Body of pancreas (tissue), 4 donors: ENCODE measurements around the gene TOM1L2.

Experiments
- POLR2A ChIP-seq, 3 donors: fragments of 450-650 bp; IDR thresholded peaks; one replicate each; pipeline ENCODE4 v1.6.1; 2016; ENCODE audit warnings: antibody characterized with exemption in 3 of 3, mild to moderate bottlenecking in 2 of 3
- TF ChIP-seq, protein P1 (sequence below), 7 experiments: fragments of 450-650 bp in 4 of 7; fragments of 200-600 bp in 3 of 7; sonication (generic) in 3 of 7; IDR thresholded peaks; one replicate each; pipeline ENCODE4 v1.5.1; 2016 to 2019; ENCODE audit warnings: antibody characterized with exemption in 7 of 7

DNA sequence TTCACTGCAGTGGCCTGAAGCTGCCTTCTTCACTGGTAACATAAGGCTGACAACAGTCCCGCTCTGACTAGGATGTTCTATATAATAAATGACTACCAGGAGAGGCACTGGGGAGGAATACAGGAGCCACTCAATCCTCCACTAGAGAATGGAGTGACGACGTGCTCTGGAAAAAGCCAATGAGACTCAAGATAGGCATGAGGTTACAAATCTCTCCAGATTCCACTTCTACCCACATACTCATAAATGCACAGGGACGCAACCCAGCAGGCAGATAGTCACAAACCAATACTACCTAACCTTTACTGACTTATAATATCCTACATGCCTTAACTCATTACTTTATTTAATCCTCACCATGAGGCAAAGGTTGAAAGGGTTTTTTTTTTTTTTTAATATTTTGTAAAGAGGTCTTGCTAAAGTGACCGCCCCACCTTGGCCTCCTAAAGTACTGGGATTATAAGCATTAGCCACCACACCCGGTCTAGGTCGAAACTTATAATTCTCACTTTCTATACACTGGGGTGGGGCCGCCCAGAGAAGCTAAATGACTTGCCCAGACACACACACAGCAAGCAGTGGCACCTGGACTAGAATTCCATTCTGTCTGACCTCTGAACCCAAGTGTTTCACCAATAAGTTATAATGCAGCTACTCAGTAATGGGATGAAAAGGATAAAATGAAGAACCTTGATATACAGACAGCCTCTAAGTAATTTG lies 33.7 kb downstream of the TOM1L2 start:
- TF ChIP-seq, protein P1, sequence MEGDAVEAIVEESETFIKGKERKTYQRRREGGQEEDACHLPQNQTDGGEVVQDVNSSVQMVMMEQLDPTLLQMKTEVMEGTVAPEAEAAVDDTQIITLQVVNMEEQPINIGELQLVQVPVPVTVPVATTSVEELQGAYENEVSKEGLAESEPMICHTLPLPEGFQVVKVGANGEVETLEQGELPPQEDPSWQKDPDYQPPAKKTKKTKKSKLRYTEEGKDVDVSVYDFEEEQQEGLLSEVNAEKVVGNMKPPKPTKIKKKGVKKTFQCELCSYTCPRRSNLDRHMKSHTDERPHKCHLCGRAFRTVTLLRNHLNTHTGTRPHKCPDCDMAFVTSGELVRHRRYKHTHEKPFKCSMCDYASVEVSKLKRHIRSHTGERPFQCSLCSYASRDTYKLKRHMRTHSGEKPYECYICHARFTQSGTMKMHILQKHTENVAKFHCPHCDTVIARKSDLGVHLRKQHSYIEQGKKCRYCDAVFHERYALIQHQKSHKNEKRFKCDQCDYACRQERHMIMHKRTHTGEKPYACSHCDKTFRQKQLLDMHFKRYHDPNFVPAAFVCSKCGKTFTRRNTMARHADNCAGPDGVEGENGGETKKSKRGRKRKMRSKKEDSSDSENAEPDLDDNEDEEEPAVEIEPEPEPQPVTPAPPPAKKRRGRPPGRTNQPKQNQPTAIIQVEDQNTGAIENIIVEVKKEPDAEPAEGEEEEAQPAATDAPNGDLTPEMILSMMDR (IDR thresholded peaks at IDR 0.05), result no peak
- TF ChIP-seq POLR2A (IDR thresholded peaks at IDR 0.05), result no peak
